ENCODE results near the gene LCP2.

DNA sequence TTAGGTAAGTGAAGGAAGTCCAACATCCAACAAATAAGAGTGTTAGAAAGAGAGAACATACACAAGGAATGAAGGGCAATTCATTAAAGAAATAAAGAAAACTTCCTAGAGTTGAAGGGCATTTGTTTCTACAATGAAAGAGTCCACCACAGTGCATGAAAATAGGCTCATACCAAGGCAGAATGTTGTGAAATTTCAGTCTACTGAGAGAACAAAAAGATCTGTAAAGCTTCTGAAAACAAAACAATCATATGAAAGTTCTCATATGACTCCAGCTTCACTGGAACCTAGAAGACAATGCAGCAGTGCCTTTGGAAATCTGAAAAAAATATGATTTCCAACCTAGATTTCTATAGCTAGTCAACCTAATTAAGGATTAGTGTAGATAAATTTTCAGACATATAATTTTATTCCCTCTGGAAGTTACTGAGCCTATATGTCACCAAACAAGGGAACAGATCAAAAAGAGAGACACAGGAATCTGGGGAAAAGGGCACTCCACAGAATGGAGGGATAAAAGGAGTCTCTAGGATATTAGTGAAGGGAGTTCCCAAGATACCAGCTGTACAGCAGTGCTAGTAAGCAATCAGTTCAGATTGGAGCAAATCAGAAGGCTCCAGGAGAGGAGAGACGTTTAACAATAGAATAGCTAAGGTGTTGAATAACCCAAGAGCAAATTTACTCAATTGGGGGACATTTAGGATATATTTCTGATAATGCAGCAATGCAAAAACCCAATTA, 59.0 kb downstream of the LCP2 start:
- TF ChIP-seq, protein P1, sequence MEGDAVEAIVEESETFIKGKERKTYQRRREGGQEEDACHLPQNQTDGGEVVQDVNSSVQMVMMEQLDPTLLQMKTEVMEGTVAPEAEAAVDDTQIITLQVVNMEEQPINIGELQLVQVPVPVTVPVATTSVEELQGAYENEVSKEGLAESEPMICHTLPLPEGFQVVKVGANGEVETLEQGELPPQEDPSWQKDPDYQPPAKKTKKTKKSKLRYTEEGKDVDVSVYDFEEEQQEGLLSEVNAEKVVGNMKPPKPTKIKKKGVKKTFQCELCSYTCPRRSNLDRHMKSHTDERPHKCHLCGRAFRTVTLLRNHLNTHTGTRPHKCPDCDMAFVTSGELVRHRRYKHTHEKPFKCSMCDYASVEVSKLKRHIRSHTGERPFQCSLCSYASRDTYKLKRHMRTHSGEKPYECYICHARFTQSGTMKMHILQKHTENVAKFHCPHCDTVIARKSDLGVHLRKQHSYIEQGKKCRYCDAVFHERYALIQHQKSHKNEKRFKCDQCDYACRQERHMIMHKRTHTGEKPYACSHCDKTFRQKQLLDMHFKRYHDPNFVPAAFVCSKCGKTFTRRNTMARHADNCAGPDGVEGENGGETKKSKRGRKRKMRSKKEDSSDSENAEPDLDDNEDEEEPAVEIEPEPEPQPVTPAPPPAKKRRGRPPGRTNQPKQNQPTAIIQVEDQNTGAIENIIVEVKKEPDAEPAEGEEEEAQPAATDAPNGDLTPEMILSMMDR (IDR thresholded peaks at IDR 0.05), result no peak
- no peak for TF ChIP-seq EP300 (IDR thresholded peaks at IDR 0.05)
- TF ChIP-seq, protein P2, sequence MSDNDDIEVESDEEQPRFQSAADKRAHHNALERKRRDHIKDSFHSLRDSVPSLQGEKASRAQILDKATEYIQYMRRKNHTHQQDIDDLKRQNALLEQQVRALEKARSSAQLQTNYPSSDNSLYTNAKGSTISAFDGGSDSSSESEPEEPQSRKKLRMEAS (IDR thresholded peaks at IDR 0.05), result no peak
- no peak for TF ChIP-seq RCOR1 (IDR thresholded peaks at IDR 0.05; ENCODE audit: low read depth, low read length)
- no peak for TF ChIP-seq POLR2A (IDR thresholded peaks at IDR 0.05; ENCODE audit: low read length)
- no peak for TF ChIP-seq RFX5 (IDR thresholded peaks at IDR 0.05)

All from A549 (cell line).